Fibroblast of skin of back (primary cell): ENCODE data around the gene SHANK1. TPM values are rescaled to one million over a fixed set of nuclear protein-coding genes. Genes with fewer than 3 reads are reported as not detected.
"Not testable (repeated sequence)": the region's sequence is repeated elsewhere in the genome, so short reads cannot be mapped to it uniquely, and the experiment has no call there.

Source experiments
- DNase-seq: peaks from one replicate; pipeline ENCODE4 v3.0.0-alpha.2; 2013
- polyA plus RNA-seq, 2 experiments: library from polyadenylated mRNA; unstranded; fragments of 120-200 nt; gene quantifications; one replicate each; pipeline ENCODE4 v1.2.1, GENCODE V29; 2013; ENCODE audit not compliant: insufficient read length in 2 of 2

Gene SHANK1
- 9.7 TPM for polyA plus RNA-seq (2013, experiment 1 of 2; ENCODE audit: insufficient read length)
- 7.1 TPM for polyA plus RNA-seq (2013, experiment 2 of 2; ENCODE audit: insufficient read length)

GRCh38 chr19:50719566-50719965 is at the start of gene SHANK1:
TSS of gene SHANK1 (minus strand) at chr19:50719802. CDS start at chr19:50716919, 2,883 bp downstream.
- DNase-seq, result no peak

- DNase-seq, result no peak
Observed at GRCh38 chr19:50768277-50768676, 48.7 kb upstream of the SHANK1 start.

GRCh38 chr19:50767263-50767662 is 47.7 kb upstream of the SHANK1 start:
- not testable (repeated sequence) for DNase-seq

- not testable (repeated sequence) for DNase-seq
Observed at GRCh38 chr19:50766746-50767145, 47.1 kb upstream of the SHANK1 start.

GRCh38 chr19:50764409-50764808 is 44.8 kb upstream of the SHANK1 start:
- DNase-seq, result no peak

- DNase-seq, result not testable (repeated sequence)
Observed at GRCh38 chr19:50763521-50763920, 43.9 kb upstream of the SHANK1 start.

- DNase-seq, result not testable (repeated sequence)
Observed at GRCh38 chr19:50761501-50761900, 41.9 kb upstream of the SHANK1 start.

GRCh38 chr19:50759886-50760285 is 40.3 kb upstream of the SHANK1 start:
- DNase-seq, result peak; percentile 17

GRCh38 chr19:50759076-50759475 is 39.5 kb upstream of the SHANK1 start:
- DNase-seq, result not testable (repeated sequence)

GRCh38 chr19:50757624-50758023 is 38.0 kb upstream of the SHANK1 start:
- not testable (repeated sequence) for DNase-seq

GRCh38 chr19:50756244-50756643 is 36.6 kb upstream of the SHANK1 start:
- DNase-seq, result not testable (repeated sequence)

- DNase-seq, result no peak
Observed at GRCh38 chr19:50753879-50754278, 34.3 kb upstream of the SHANK1 start.

GRCh38 chr19:50750010-50750409 is 30.4 kb upstream of the SHANK1 start:
- DNase-seq, result no peak

GRCh38 chr19:50749490-50749889 is 29.9 kb upstream of the SHANK1 start:
- DNase-seq, result no peak

- not testable (repeated sequence) for DNase-seq
Observed at GRCh38 chr19:50747141-50747540, 27.5 kb upstream of the SHANK1 start.

- DNase-seq, result no peak
Observed at GRCh38 chr19:50745221-50745620, 25.6 kb upstream of the SHANK1 start.

GRCh38 chr19:50743537-50743936 is 23.9 kb upstream of the SHANK1 start:
- no peak for DNase-seq

GRCh38 chr19:50741179-50741933 is 21.8 kb upstream of the SHANK1 start:
- no peak for DNase-seq

- DNase-seq, result no peak
Observed at GRCh38 chr19:50739914-50740426, 20.4 kb upstream of the SHANK1 start.

- DNase-seq, result no peak
Observed at GRCh38 chr19:50739132-50739913, 19.7 kb upstream of the SHANK1 start.

- no peak for DNase-seq
Observed at GRCh38 chr19:50736338-50736737, 16.7 kb upstream of the SHANK1 start.

GRCh38 chr19:50735869-50736268 is 16.3 kb upstream of the SHANK1 start:
- no peak for DNase-seq

GRCh38 chr19:50729894-50730293 is 10.3 kb upstream of the SHANK1 start:
- no peak for DNase-seq
